HG03439 (cell line): ENCODE measurements around the gene LCN15.
"Not testable (repeated sequence)": the region's sequence is repeated elsewhere in the genome, so short reads cannot be mapped to it uniquely, and the experiment has no call there.

Experiments used
- ATAC-seq: cut with Tn5 transposase; IDR thresholded peaks from one replicate; pipeline ENCODE4 v1.9.1; 2021; ENCODE audit warnings: mild to moderate bottlenecking, moderate library complexity; ENCODE audit not compliant: unreplicated experiment

LCN15 gene

GRCh38 chr9:136756134-136756438 lies 8.2 kb downstream of the LCN15 start:
- ATAC-seq = no peak

DNA sequence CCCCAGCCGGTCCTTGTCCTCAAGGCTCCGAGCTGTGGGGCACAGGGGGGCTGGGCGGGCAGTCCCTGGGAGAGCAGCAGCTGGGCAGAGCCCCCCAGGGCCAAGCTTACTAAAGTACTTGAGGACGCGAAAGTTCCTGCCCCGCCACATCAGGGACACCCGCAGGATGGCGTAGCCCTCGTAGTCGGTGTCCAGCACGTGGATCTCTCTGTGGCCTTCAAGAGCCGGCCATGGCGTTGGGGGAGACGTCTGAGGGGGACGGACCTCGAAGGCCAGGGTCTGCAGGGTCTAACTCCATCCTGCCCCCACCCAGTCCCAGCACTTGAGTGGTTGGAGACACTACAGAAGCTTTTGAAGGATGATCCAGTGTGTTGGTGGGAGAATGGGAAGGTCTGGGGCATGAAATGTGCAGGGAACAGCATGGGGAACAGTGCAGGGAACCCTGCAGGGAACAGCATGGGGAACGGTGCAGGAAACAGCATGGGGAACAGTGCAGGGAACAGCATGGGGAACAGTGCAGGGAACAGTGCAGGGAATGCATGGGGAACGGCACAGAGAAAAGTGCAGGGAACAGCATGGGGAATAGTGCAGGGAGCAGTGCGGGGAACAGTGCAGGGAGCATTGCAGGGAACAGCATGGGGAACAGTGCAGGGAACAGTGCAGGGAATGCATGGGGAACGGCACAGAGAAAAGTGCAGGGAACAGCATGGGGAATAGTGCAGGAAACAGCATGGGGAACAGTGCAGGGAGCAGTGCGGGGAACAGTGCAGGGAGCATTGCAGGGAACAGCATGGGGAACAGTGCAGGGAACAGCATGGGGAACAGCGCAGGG lies 8.8 kb downstream of the LCN15 start:
- not testable (repeated sequence) for ATAC-seq

GRCh38 chr9:136754626-136755301 lies 9.6 kb downstream of the LCN15 start:
- no peak for ATAC-seq

GRCh38 chr9:136754059-136754572 lies 10.2 kb downstream of the LCN15 start:
- no peak for ATAC-seq

- ATAC-seq = no peak
Observed at GRCh38 chr9:136753371-136754058, 10.8 kb downstream of the LCN15 start.

DNA sequence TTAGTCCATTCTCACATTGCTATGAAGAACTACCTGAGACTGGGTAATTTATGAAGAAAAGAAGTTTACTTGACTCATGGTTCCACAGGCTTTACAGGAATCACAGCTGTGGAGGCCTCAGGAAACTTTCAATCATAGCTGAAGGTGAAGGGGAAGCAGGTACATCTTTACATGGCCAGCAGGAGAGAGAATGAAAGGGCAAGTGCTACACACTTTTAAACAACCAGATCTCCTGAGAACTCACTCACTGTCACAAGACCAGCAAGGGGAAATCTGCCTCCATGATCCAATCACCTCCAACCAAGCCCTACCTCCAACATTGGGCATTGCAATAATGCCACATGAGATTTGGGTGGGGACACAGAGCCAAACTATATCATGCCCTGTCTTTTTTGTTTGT lies 12.5 kb downstream of the LCN15 start:
- no peak for ATAC-seq

DNA sequence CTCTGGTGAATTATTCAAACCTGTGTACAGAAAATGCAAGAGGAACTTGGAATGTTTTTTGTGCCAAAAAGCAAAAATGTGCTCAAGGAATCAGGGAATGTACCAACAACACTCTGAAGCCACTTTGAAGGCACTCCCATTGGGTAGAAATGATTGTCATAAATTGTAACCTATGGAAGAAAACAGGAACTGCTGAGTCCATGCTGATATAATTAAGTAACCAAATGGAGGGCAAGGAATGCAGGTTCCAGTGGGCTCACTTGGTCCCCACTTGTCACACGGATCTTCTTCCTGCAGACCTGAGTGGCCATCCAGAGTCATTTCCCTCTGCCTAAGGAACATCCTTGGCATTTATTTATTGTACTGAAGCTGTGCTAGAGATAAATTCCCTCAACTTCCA lies 13.1 kb downstream of the LCN15 start:
- no peak for ATAC-seq

GRCh38 chr9:136750526-136750925 lies 13.8 kb downstream of the LCN15 start:
- no peak for ATAC-seq

GRCh38 chr9:136748666-136749611 lies 15.4 kb downstream of the LCN15 start:
- no peak for ATAC-seq

DNA sequence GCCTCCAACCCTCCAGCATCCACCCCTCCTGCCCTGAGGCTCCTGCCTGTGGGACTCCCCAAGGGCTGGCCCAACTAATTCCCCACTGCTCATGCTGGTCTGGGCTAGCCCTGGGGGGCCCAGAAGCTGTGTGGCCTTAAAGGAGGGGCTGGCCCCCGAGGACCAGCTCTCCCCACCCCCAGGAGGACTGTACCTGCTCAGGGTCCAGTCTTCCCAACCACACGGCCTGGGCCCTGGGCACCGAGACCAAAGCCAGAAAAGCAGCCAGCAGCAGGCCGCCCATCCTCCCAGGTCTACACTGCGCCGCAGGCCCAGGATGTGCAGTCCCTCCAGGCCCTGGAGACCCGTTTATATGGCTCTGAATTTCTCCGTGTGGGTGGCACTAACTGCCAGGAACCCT lies 16.1 kb downstream of the LCN15 start, which contains the start of gene LCN6:
LCN6 (minus strand) TSS at position 325 of the 400 bp plus-strand sequence; CDS start at position 283, 42 bp downstream.
- ATAC-seq = no peak

DNA sequence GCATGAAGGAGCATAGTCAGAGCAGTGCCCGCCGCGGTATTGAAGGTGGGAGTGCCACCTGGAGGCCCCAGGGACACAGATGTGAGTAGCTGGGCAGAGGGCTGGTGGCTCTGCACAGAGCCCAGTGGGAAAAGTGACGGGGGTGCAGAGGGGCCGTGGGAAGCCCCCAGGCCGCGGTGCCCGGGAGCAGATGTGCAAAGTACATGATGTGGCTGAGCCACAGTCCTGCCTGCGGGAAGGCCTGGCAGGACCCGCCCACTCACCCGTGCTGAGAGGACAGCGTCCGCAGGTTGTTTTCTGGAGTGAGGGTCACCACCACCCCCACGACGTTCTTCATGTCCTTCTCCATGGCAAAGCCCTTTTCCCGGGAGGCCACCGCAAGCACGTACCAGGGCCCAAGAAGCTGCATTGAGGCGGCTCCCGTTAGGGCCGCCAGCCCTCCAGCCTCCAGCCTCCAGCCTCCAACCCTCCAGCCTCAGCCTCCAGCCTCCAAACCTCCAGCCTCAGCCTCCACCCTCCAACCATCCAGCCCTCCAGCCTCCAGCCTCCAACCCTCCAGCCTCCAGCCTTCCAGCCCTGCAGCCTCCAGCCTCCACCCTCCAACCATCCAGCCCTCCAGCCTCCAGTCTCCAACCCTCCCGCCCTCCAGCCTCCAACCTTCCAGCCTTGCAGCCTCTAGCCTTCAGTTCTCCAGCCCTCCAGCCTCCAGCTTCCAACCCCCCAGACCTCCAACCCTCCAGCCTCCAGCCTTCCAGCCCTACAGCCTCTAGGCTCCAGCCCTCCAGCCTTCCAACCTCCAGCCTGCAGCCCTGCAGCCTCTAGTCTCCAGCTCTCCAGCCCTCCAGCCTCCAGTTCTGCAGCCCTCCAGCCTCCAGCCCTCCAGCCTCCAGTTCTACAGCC lies 16.9 kb downstream of the LCN15 start:
- no peak for ATAC-seq

DNA sequence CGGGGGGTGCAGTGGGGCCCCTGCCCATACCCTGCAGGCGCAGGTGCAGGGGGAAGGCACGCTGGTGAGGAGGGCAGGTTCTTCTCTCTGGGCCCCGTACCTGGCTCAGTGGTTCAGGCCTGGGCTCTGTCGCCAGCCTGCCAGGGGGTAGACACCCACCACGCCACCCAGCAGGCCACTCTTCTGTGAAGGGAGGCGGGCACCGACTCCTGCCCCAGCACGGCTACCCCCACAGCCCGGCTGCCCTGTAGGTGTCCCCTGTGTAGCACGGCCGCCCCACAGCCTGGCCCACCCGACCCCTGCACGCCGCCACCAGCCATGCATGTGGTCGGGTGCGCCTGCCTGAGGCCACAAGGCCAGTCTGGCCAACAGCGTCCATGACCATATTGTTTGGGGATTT lies 17.7 kb downstream of the LCN15 start:
- ATAC-seq = no peak

DNA sequence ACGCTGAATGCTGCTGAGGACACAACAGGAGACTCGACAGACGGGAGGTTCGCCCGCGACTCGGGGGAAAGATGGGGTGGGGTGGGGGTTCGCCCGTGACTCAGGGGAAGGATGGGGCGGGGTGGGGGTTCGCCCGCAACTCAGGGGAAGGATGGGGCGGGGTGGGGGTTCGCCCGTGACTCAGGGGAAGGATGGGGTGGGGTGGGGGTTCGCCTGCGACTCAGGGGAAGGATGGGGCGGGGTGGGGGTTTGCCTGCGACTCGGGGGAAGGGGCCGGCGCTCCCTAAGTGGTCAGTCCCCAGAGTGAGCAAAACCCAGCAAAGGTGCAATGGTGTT lies 18.2 kb downstream of the LCN15 start:
- no peak for ATAC-seq

GRCh38 chr9:136745389-136746154 lies 18.7 kb downstream of the LCN15 start:
- ATAC-seq = no peak

GRCh38 chr9:136744773-136745172 lies 19.5 kb downstream of the LCN15 start:
- no peak for ATAC-seq

- ATAC-seq = no peak
Observed at GRCh38 chr9:136743639-136744211, 20.6 kb downstream of the LCN15 start.

DNA sequence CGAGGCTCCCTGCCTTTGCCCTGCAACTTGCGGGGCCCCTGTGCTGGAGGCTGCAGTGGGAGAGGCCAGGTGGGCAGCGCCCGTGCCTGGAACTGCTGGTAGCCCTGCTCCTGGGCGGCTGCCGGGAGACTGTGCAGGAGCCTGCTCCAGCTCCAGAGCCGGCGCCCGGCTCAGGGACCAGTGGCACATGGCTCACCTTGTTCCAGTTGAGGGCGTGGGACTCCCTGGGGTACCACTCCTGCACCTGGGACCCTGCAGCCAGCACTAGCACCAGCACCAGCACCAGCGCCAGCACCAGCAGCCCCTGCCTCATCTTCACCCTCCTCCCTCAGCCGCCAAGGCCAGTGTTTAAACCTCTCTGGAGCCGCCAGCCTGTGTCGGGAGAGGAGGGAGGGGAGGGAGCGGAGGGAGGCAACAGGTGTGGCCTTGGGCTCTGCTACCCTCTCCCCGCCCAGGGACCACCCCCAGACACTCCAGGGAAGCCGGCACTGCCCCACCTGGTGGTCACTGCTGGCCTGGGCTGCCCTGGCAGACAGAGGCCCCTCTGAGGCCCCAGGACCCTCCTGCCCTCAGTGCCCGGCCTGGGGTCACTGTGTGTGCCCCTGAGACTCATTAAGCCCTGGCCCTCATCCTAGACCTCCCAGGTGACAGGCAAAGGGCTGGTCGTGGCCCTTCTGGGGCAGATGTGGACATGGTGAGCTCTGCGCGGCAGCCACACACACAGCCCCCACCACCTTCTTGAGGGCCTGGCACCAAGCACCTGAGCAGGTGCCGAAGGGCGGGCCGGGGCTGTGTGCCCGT lies 21.5 kb downstream of the LCN15 start, which contains the start of gene LCN10:
LCN10 (minus strand) TSS at position 350 of the 801 bp plus-strand sequence; CDS start at position 313, 37 bp downstream.
- ATAC-seq = no peak
